DOHH2 (cell line): ENCODE measurements around the gene ANKRD37.

Experiments used
- H3F3A ChIP-seq: fragments of 200-600 bp; sonication (generic), shearing (Covaris generic); 2 replicates; pipeline ENCODE4 v1.6.0; 2016; ENCODE audit warnings: antibody characterized with exemption, mild to moderate bottlenecking; ENCODE audit not compliant: control insufficient read depth, insufficient read depth
- H3K27ac ChIP-seq: fragments of 200-600 bp; sonication (generic); 2 replicates; pipeline ENCODE4 v1.5.1; 2014; ENCODE audit warnings: low read depth, mild to moderate bottlenecking, low read length, moderate library complexity
- H3K27me3 ChIP-seq: fragments of 200-600 bp; sonication (generic); 2 replicates; pipeline ENCODE4 v1.6.1; 2014; ENCODE audit warnings: mild to moderate bottlenecking, low read length, mixed read lengths; ENCODE audit not compliant: control insufficient read depth
- H3K36me3 ChIP-seq: fragments of 200-600 bp; sonication (generic); 2 replicates; pipeline ENCODE4 v1.6.1; 2014; ENCODE audit warnings: mild to moderate bottlenecking, low read length, moderate library complexity, mixed read lengths; ENCODE audit not compliant: control insufficient read depth
- H3K4me1 ChIP-seq: fragments of 200-600 bp; sonication (generic); 2 replicates; pipeline ENCODE4 v1.6.1; 2014; ENCODE audit warnings: mild to moderate bottlenecking, low read length, mixed read lengths; ENCODE audit not compliant: control insufficient read depth
- H3K4me2 ChIP-seq: fragments of 200-600 bp; sonication (generic); 2 replicates; pipeline ENCODE4 v1.6.0; 2014; ENCODE audit warnings: mild to moderate bottlenecking, low read length, moderate library complexity
- H3K4me3 ChIP-seq: fragments of 200-600 bp; sonication (generic); 2 replicates; pipeline ENCODE4 v1.5.1; 2014; ENCODE audit warnings: mild to moderate bottlenecking, low read length, mixed read lengths
- H3K79me2 ChIP-seq: fragments of 200-600 bp; sonication (generic); 2 replicates; pipeline ENCODE4 v1.6.1; 2014; ENCODE audit warnings: mild to moderate bottlenecking, low read length, mixed read lengths; ENCODE audit not compliant: control insufficient read depth
- H3K9me2 ChIP-seq: fragments of 200-600 bp; sonication (generic); replicated peaks from 2 replicates; pipeline ENCODE4 v1.6.1; 2014; ENCODE audit warnings: mild to moderate bottlenecking, low read length, mixed read lengths; ENCODE audit not compliant: control insufficient read depth
- H3K9me3 ChIP-seq: fragments of 200-600 bp; sonication (generic); 2 replicates; pipeline ENCODE4 v1.6.1; 2014; ENCODE audit warnings: antibody characterized with exemption, low read length, mixed read lengths; ENCODE audit not compliant: control insufficient read depth, insufficient read depth
- H4K20me1 ChIP-seq: fragments of 200-600 bp; sonication (generic); 2 replicates; pipeline ENCODE4 v1.6.0; 2014; ENCODE audit warnings: low read depth, mild to moderate bottlenecking, antibody characterized with exemption, low read length, moderate library complexity; ENCODE audit not compliant: control insufficient read depth, insufficient read depth
- EZH2phosphoT487 ChIP-seq: fragments of 200-600 bp; sonication (generic); IDR thresholded peaks from 2 replicates; pipeline ENCODE4 v1.6.1; 2017; ENCODE audit warnings: borderline replicate concordance, mild to moderate bottlenecking, antibody characterized with exemption, low read length, moderate library complexity, mixed read lengths
- TF ChIP-seq, protein P1 (sequence below): fragments of 200-600 bp; sonication (generic); IDR thresholded peaks from one replicate; pipeline ENCODE4 v1.5.1; 2014; ENCODE audit warnings: antibody characterized with exemption, mild to moderate bottlenecking, low read depth, low read length; ENCODE audit not compliant: poor library complexity, severe bottlenecking

The ANKRD37 gene

DNA sequence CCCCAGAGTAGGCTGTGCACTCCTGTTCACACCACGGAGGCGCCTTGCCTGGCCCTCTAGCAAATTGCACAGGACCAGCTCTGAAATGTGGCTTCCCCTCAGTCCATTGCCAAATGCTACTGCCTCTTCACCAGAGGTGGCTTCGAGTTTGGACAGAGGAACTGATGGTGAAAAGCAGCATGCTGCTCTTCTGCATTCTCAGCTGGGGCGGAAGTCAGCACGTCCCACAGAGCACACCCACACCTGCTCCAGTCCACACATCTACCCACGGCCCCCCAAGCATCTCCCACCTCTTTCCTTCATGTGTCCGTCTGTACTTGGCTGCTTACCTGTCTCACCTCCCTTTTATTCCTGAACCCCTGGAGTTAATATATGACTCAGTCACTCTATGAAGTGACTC, 44.4 kb upstream of the ANKRD37 start:
- Histone ChIP-seq H3K4me2 (no peak overlapping the region), H3K79me2 (no peaks in the 10 kb centered on the region), H3K4me1 (no peaks in the 10 kb centered on the region), H3K36me3 (peaks cover 72% of the 10 kb centered on the region), H3K27ac (no peak overlapping the region), H3K9me2 (no peaks in the 10 kb centered on the region), H3K27me3 (no peaks in the 10 kb centered on the region), H3K4me3 (no peak overlapping the region), H3K9me3 (no peaks in the 10 kb centered on the region), H3F3A (no peaks in the 10 kb centered on the region), H4K20me1 (no peaks in the 10 kb centered on the region)
- TF ChIP-seq, protein P1, sequence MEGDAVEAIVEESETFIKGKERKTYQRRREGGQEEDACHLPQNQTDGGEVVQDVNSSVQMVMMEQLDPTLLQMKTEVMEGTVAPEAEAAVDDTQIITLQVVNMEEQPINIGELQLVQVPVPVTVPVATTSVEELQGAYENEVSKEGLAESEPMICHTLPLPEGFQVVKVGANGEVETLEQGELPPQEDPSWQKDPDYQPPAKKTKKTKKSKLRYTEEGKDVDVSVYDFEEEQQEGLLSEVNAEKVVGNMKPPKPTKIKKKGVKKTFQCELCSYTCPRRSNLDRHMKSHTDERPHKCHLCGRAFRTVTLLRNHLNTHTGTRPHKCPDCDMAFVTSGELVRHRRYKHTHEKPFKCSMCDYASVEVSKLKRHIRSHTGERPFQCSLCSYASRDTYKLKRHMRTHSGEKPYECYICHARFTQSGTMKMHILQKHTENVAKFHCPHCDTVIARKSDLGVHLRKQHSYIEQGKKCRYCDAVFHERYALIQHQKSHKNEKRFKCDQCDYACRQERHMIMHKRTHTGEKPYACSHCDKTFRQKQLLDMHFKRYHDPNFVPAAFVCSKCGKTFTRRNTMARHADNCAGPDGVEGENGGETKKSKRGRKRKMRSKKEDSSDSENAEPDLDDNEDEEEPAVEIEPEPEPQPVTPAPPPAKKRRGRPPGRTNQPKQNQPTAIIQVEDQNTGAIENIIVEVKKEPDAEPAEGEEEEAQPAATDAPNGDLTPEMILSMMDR: no peak
- TF ChIP-seq EZH2phosphoT487: no peak

DNA sequence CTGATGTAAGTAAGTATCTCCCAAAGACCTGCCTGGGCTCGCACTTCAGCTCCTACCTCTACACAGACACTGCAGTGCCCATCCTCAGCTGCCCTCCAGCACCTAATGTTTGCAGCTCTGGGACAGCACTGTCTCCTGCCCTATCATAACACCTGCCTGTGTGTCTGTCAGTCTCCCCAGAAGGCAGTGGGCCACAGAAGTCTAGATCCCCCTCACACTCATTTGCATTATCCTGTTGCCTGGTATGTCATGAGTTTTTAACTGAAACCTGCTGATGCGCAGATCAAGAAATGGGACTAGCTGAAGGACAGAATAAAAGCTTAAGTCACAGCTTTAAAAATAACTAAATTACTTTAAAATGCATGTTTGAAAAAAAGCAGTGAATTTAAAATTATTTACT, 43.9 kb upstream of the ANKRD37 start:
- H3K27ac ChIP-seq: no peak overlapping the region
- no peaks in the 10 kb centered on the region for H3K9me2 ChIP-seq
- no peak overlapping the region for H3K4me2 ChIP-seq

DNA sequence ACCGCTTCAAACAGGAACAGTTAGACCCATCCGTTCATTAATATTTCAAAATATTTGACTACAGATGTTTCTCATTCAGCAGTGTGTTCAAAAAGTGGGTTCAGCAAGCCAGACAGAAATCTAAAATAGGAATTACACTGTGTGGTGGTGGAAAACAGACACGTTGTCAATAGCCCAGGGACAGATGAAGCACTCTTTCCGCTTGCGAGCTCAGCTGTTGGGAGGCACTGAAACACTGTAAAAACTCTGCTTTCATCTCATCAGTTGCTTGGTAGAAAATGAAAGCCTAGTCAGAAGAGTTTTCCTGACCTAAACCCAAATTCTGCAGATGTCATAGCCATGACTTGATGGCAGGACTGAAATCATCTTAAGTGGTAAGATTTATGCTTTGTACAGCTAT, 39.4 kb upstream of the ANKRD37 start:
- Histone ChIP-seq H3K9me2 (no peaks in the 10 kb centered on the region), H3K9me3 (no peaks in the 10 kb centered on the region), H3F3A (no peaks in the 10 kb centered on the region), H3K4me2 (no peak overlapping the region), H3K27ac (no peak overlapping the region), H3K4me3 (no peak overlapping the region), H3K4me1 (no peaks in the 10 kb centered on the region), H3K79me2 (no peaks in the 10 kb centered on the region), H3K27me3 (no peaks in the 10 kb centered on the region), H4K20me1 (no peaks in the 10 kb centered on the region), H3K36me3 (peaks cover 55% of the 10 kb centered on the region)
- TF ChIP-seq, protein P1: no peak
- TF ChIP-seq EZH2phosphoT487: no peak

More for the DNA sequence above, 43.9 kb upstream of the ANKRD37 start:
- H4K20me1 ChIP-seq: no peaks in the 10 kb centered on the region
- no peaks in the 10 kb centered on the region for H3K27me3 ChIP-seq
- peaks cover 74% of the 10 kb centered on the region for H3K36me3 ChIP-seq
- no peaks in the 10 kb centered on the region for H3K4me1 ChIP-seq
- TF ChIP-seq, protein P1: no peak
- TF ChIP-seq EZH2phosphoT487: no peak
- no peak overlapping the region for H3K4me3 ChIP-seq
- H3K79me2 ChIP-seq: no peaks in the 10 kb centered on the region
- no peaks in the 10 kb centered on the region for H3K9me3 ChIP-seq
- no peaks in the 10 kb centered on the region for H3F3A ChIP-seq
